ENCODE data around the gene OGA. TPM values are rescaled to one million over a fixed set of nuclear protein-coding genes. Genes with fewer than 3 reads are reported as not detected.

The OGA gene
- total RNA-seq, 1 donor = 346 TPM

DNA sequence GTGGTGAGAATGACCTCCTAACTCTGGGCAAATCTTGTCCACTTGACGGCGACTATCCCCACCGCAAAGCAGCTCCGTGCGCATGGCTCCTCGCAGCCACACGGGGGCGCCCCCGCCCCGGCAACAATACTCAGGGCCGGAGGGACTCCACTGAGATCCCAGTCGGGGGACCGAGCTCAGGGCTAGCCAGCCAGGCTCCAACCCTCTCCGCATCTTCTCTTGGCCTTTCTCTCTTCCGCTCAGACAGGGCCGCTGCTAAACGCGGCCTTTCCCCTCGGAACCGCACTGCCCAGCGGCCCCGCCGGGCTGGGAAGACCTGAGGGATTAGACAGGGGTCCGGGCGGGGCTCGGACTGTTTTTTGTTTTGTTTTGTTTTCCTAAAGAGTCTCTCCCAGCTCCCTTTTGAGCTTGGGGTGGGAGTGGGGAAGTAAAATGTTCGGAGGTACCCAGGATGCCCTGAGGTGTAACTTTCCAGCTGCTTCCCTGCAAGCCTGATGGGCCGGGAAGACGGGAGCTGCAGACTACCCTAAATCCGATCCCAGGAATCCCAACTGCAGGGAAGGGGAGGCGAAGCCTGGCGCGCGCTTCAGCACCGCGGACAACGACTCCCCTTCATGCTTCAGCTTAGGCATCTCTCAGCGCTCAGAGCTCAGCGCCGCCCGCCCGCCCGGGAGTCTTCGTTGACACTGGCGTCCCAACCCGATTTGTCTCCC is 22.7 kb upstream of the OGA start:
- no peaks in the 10 kb centered on the region for H3K27me3 ChIP-seq (ENCODE audit: insufficient read depth, low read length)

DNA sequence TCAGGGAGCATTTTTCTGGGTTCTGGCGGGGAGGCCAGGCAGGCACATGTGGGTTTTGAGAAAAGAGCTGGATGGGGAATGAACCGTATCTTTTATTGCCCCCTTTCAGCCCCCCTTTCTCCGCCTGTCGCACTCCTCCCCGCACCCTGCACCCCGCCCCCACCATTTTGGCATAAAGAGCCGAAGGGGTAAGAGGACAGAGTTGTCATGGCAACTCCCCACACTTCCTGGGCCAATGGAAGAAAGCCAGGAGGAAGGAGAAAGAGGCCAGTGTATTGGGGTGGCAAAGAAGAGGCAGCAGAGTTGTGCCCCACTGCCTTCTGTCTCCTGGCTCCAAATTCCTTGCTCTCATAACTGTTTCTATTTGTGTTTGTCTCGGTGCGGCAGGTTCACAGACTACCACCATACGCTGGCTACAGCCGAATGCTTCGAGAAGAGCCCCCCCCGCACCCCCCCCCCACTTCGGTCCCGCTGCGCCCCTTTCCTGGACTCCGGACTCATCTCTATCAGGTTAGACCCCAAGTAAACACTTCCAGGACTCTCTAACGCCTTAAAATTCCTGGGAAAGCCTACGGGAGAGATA is 21.9 kb upstream of the OGA start:
- Histone ChIP-seq H3K27me3 (ENCODE audit: insufficient read depth, low read length) (no peaks in the 10 kb centered on the region), H3K4me3 (ENCODE audit: low read length) (peak overlapping the region; percentile 24), H3K9me3 (ENCODE audit: low read depth, low read length) (no peaks in the 10 kb centered on the region), H3K4me1 (ENCODE audit: insufficient read depth, low read length) (peaks cover 64% of the 10 kb centered on the region)

More for the DNA sequence above, 22.7 kb upstream of the OGA start:
- Histone ChIP-seq H3K4me3 (ENCODE audit: low read length) (peak overlapping the region; percentile 24), H3K9me3 (ENCODE audit: low read depth, low read length) (no peaks in the 10 kb centered on the region), H3K4me1 (ENCODE audit: insufficient read depth, low read length) (peaks cover 57% of the 10 kb centered on the region)

DNA sequence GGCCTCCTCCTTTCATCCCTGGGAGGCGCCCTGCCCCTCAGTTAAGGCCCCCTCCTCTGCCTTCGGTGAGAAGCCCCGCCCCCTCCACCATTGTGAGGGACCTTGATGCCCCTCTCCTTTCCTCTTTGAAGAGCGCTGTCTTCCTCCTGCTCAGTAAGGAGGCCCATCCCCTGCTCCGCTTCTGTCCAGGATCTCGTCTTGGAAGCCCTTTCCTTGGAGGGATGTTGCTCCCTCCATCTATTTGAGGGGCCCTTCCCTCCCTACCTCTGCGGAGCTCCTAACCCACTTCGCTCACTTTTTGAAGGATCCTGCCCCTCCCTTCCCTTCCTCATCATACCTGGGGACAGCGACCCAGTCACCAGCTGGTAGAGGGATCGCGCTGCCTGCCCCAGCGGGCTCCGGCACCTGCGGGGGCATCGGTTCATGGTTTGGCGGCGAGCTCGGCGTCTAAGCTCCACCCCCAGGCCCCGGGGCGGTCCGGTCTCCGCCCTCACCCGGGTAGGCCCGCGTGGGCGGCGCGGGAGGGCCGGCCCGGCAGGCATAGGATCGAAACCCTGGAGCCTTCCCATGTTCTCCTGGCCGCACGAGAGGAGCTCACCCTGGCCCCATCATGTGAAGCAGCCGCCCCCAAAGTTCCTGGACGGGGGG is 21.3 kb upstream of the OGA start:
- Histone ChIP-seq H3K27me3 (ENCODE audit: insufficient read depth, low read length) (no peaks in the 10 kb centered on the region), H3K4me3 (ENCODE audit: low read length) (peak overlapping the region; percentile 25), H3K4me1 (ENCODE audit: insufficient read depth, low read length) (peaks cover 67% of the 10 kb centered on the region), H3K9me3 (ENCODE audit: low read depth, low read length) (no peaks in the 10 kb centered on the region)

DNA sequence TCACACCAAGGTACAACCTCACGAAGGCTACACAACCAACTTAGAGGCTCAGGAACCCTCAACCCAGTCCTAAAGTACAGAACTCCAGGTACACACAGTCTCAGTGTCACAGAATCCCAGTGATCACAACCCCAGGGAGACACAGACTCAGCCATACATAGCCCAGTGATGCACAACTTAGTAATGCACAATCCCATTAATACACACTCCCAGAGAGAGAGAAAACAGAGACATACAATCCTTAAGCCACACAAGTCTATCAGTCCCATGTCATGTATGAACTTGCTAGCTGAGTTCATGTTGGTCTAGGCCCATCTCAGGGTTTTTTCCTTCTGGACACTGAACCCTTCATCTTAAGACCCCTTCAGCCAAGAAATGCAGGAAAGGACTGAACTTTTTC is 20.8 kb upstream of the OGA start:
- no peaks in the 10 kb centered on the region for H3K27me3 ChIP-seq (ENCODE audit: insufficient read depth, low read length)
- peaks cover 67% of the 10 kb centered on the region for H3K4me1 ChIP-seq (ENCODE audit: insufficient read depth, low read length)
- H3K9me3 ChIP-seq (ENCODE audit: low read depth, low read length) = no peaks in the 10 kb centered on the region
- no peak overlapping the region for H3K4me3 ChIP-seq (ENCODE audit: low read length)

DNA sequence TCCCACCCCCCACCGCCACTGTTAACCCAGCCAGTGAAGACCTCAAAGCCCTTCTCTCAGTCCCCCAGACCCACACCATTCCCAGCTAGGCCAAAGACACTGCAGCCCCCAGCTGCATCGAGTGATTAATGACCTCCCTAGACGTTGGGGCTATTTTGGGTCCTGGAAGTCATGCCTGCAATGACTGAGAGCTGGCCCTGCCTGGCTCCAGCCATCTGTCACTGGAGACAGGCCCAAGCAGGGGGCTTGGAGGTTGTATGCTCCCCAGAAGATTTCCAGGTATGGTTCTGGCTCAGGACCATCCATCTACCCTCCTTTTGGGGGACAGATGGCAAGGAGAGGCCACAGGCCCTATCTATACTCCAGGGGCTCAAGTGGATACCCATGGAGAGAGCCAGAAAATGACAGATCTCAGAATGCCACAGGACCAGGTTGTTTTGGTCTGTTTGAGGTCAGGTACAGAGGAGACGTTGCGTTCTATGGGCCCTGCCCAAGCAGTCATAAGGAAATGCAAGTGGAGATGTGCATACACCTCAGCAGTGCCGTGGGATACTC is 20.2 kb upstream of the OGA start:
- Histone ChIP-seq H3K4me3 (ENCODE audit: low read length) (no peak overlapping the region), H3K27me3 (ENCODE audit: insufficient read depth, low read length) (no peaks in the 10 kb centered on the region), H3K4me1 (ENCODE audit: insufficient read depth, low read length) (peaks cover 70% of the 10 kb centered on the region), H3K9me3 (ENCODE audit: low read depth, low read length) (no peaks in the 10 kb centered on the region)

DNA sequence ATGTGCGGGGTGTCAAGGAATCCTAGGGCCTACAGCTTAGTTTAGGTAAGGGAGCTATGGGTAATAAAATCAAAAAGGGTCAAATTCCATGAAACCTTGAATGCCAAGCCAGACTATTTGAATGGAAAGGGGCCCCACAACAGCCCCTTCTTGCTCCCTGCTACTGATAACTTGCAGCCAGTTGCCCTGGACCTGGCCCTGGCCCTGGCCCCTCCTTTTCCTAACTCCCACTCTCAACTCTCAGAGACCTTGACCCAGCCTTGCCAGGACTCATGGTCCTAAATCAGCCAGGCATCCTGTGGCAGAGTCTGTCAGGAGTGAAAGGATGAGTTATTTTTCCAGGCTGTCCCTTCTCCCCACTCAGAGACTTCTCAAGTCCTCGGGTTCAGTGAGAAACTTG is 19.5 kb upstream of the OGA start:
- H3K27me3 ChIP-seq (ENCODE audit: insufficient read depth, low read length) = no peaks in the 10 kb centered on the region
- no peaks in the 10 kb centered on the region for H3K9me3 ChIP-seq (ENCODE audit: low read depth, low read length)
- H3K4me1 ChIP-seq (ENCODE audit: insufficient read depth, low read length) = peaks cover 66% of the 10 kb centered on the region
- H3K4me3 ChIP-seq (ENCODE audit: low read length) = no peak overlapping the region

DNA sequence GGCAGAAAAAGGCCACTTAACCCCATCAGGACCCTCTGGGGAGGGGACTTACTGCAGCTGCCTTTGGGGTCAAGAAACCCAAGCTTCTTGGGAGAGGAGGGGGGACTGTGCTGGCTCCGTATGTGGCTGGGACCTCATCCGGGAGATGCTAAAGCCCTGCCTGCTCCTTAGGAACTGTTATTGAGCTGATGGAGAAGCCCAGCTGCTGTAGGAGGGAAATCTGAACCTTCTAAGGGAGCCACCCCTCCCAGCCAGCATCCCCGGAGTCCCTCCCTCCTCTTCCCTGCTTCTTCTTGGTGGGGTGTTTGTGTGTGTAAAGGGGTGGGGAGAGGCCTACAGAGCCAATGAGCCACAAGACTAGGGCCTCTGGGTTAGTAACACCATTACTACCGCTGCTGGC is 17.1 kb upstream of the OGA start:
- no peaks in the 10 kb centered on the region for H3K27me3 ChIP-seq (ENCODE audit: insufficient read depth, low read length)
- no peaks in the 10 kb centered on the region for H3K9me3 ChIP-seq (ENCODE audit: low read depth, low read length)
- H3K4me1 ChIP-seq (ENCODE audit: insufficient read depth, low read length) = peaks cover 62% of the 10 kb centered on the region
- H3K4me3 ChIP-seq (ENCODE audit: low read length) = no peak overlapping the region

DNA sequence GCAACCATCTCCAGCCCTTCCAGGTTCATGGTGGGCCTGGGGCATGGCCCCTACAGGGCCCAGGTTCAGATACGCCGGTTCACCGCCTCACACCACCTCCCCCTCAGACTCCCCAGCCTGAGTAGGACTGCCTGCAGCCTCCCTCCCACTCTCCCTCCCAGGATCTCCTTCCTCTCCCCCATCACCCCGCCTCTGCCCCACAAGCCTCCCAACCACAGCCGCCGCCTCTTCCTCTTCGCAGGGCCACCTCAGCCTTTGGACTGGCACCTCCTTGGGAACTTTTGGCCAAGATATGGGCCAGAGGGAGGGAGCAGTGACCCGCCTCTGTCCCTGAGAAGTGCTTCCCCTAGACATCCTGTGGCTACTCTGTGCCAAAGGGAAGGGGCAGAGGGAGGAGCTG is 16.1 kb upstream of the OGA start:
- no peak overlapping the region for H3K4me3 ChIP-seq (ENCODE audit: low read length)
- no peaks in the 10 kb centered on the region for H3K27me3 ChIP-seq (ENCODE audit: insufficient read depth, low read length)
- peaks cover 60% of the 10 kb centered on the region for H3K4me1 ChIP-seq (ENCODE audit: insufficient read depth, low read length)
- no peaks in the 10 kb centered on the region for H3K9me3 ChIP-seq (ENCODE audit: low read depth, low read length)

DNA sequence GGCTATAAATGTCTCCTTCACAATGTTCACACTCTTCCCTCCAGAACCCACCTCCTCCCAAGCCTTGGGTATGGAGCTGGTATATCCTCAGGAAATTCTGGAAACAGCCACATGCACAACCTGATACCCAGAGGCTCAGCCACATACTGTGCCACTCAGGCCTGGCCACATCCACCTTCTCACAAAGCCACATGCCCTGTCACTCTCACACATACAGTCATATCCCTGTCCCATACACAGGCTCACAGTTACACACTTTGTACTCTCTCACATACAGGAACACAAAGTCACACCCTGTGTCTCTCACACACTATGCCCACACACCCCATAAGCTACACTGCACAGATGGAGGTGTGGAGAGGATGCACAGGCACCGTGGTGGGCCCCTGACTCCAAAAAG is 15.2 kb upstream of the OGA start:
- no peak overlapping the region for H3K4me3 ChIP-seq (ENCODE audit: low read length)

DNA sequence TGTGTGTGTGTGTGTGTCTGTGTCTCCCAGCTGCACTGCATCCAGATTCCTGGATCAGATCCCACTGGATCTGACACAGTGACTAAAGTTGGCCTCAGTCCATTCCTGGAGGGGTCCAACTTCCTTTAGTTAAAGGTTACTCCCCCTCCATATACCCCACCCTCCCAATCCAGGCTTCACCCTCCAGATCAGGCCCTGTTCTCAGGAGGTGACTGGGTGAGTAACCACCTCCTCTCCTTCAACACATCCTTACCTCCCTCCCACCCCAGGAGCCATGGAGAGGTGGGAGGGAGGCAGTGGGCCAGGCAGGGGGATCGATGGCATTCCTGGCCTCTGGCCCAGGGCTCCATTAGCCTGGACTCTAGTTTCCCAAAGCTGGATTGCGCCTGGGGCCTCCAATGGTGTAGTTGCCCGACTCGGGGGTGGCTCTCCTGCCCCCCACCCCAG is 14.1 kb upstream of the OGA start:
- no peaks in the 10 kb centered on the region for H3K27me3 ChIP-seq (ENCODE audit: insufficient read depth, low read length)
- no peaks in the 10 kb centered on the region for H3K9me3 ChIP-seq (ENCODE audit: low read depth, low read length)
- peaks cover 61% of the 10 kb centered on the region for H3K4me1 ChIP-seq (ENCODE audit: insufficient read depth, low read length)
- no peak overlapping the region for H3K4me3 ChIP-seq (ENCODE audit: low read length)

More for the DNA sequence above, 15.2 kb upstream of the OGA start:
- Histone ChIP-seq H3K4me1 (ENCODE audit: insufficient read depth, low read length) (peaks cover 61% of the 10 kb centered on the region), H3K27me3 (ENCODE audit: insufficient read depth, low read length) (no peaks in the 10 kb centered on the region), H3K9me3 (ENCODE audit: low read depth, low read length) (no peaks in the 10 kb centered on the region)

DNA sequence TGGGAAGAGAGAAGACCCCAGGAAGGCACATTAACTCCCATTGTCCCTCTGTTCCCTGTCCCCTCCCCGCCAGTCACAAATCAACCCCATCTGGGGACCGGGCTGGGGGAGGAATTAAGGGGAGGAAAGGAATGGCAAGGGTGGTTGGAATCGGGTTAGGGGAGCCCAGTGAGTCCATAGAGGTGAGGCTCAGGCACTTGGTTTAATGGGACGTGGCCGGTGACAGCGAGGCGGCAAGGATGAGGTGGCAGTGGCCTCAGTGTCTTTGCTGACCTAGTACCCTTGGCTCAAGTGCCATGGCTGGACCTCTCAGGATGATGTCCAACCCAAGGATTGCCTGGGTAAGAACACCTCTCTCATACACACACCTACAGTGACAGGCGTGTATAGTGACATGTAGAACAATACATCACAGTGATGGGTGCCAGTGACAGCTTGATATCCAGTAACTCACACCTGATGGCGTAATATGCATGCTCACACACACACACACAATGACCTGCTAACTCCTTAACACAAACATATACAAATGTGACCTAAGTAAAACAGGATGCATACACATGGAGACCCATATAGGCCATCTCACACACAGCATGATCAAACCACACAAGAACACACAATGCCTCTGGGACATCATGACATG is 13.0 kb upstream of the OGA start:
- peaks cover 59% of the 10 kb centered on the region for H3K4me1 ChIP-seq (ENCODE audit: insufficient read depth, low read length)
- H3K4me3 ChIP-seq (ENCODE audit: low read length) = peak overlapping the region; percentile 43
- no peaks in the 10 kb centered on the region for H3K9me3 ChIP-seq (ENCODE audit: low read depth, low read length)
- no peaks in the 10 kb centered on the region for H3K27me3 ChIP-seq (ENCODE audit: insufficient read depth, low read length)

DNA sequence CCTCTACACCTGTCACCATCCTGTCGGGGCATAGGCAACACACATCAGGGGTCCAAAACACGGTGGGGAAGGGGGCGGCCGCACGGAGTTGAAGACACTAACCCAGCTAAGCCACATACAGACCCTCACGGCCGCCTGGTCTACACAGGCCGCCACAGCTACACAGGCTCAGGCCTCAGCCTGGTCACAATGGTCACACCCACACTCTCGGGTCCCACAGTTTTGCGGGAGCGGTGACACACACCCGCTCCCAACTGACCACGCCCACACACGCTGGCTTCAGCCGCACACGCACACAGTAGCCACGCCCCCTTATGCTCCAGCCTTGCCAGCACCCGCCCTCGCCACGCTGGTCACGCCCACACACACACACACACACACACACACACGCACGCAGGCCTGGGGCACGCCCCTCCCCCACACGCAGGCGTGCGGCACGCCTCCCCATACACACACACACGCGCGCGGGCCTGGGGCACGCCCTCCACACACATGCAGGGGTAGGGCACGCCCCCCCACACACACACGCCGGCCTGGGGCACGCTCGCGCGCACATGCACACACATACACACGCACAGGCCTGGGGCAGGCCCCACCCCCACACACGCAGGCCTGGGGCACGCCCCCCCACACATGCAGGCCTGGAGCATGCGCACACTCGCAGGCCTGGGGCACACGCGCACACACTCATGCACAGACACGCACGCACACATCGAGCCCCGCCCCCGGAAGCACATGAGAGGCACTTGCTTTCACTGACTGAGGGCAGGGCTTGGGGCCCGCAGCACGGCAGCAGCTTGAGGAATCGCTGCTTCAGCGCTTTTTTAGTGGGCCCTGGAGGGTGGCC is 12.3 kb upstream of the OGA start:
- no peaks in the 10 kb centered on the region for H3K9me3 ChIP-seq (ENCODE audit: low read depth, low read length)
- H3K4me1 ChIP-seq (ENCODE audit: insufficient read depth, low read length) = peaks cover 53% of the 10 kb centered on the region
- peak overlapping the region; percentile 43 for H3K4me3 ChIP-seq (ENCODE audit: low read length)
- no peaks in the 10 kb centered on the region for H3K27me3 ChIP-seq (ENCODE audit: insufficient read depth, low read length)

DNA sequence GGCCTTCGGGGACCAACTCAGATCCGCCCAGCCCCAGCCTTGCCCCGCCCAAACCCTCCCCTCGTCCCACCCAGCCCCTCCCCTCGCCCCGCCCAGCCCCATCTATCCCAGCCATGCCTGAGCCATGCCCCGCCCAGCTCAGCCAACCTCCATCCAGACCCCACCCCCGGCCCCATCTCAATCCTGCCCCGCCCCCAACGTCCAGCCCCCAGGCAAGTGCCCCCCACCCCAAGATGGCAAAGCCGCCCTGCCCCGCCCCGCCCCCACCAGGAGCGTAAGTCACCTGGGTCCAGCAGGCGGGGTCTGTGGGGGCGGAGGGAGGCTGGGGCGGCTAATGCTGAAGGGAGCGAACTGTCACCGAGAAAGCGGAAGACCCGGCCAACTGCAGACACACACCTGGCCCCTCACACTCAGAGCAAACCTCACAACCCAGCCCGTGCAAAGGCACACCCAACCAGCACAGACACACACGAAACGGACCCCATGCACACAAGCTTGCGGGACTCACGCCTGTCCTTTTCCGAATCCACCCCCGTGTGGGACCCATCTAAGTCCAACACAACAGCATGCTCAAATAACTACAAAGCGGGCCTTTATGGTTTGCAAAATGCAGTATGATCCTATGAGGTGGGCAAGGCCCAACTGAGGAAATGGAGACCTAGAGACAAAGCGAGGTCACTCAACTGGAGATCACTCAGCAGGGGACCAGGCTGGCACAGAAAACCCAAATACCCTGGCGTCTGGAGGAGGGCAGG is 11.5 kb upstream of the OGA start:
- peak overlapping the region; percentile 43 for H3K4me3 ChIP-seq (ENCODE audit: low read length)
- no peaks in the 10 kb centered on the region for H3K9me3 ChIP-seq (ENCODE audit: low read depth, low read length)
- H3K4me1 ChIP-seq (ENCODE audit: insufficient read depth, low read length) = peaks cover 45% of the 10 kb centered on the region
- H3K27me3 ChIP-seq (ENCODE audit: insufficient read depth, low read length) = no peaks in the 10 kb centered on the region
